Stimulated activated CD4-positive, alpha-beta T cell treated with anti-CD3 and anti-CD28 coated beads, Interleukin-4, amount 100 ng/mL, for 4 hours (primary cell): ENCODE results near the gene IPO8.

Experiments used
- DNase-seq, 2 experiments: peaks; one replicate each; pipeline ENCODE4 v3.0.0-alpha.2; 2020

IPO8 gene

GRCh38 chr12:30695199-30696102 lies at the start of gene IPO8:
Gene IPO8 (minus strand): TSS chr12:30695869. CDS start chr12:30695647, 222 bp downstream.
- peak; percentile 82 to 89 for DNase-seq

GRCh38 chr12:30744321-30744720 lies 48.7 kb upstream of the IPO8 start:
- no peak for DNase-seq

DNA sequence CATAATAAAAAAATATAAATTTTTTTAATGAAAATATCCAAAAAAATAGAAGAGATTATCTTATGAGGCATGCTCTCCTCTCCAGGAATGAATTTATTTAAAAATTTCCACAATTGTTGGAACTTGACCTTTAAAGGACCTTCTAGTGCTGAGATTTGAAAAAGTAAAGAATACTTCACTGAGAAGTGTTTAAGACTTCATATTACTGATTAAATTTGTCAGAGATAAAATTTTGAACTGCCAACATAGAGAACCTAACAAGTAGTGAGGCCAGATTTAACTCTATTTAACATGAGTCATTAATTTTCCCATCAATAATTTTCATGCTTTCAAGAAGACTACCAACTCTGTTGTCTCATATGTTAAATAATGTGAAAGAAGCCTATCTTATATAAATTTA lies 44.6 kb upstream of the IPO8 start:
- DNase-seq: no peak

DNA sequence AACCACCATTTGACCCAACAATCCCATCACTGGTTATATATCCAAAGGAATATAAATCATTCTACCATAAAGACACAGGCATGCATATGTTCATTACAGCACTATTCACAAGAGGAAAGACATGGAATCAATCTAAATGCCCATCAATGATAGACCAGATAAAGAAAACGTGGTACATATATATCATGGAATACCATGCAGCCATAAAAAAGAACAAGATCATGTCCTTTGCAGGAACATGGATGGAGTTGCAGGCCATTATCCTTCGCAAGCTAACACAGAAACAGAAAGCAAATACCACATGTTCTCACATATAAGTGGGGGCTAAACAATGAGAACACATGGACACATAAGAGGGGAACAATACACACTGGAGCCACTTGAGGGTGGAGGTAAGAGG lies 43.4 kb upstream of the IPO8 start:
- no peak for DNase-seq

DNA sequence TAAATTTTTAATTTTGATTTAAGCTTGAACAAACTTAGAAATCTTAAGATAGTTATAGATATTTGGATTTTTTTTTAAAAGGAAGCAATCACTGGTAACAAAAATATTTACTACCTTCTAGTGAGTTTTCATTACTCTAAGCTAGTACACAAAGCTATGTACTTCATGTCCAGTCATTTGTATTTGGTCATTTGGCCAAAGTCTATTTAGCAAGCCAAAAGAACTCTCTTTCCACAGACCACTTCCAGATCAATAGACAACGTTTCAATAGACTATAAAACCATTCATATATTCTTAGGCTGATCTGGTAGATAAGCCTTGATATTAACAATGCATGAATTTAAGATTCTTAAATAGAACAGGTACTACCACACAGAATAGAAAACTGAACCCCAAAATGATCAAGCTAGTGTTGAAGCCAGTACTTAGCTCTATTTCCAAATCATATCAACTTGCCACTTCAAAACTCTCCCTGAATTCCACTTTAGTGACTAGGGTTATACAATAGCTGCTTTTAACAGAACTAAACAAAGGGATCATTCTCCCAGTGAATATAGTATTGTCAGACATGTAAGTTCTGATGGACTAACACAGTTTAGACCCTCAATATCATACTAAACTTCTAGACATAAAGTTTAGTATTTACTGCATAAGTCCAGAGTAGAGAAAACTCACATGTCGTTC lies 37.4 kb upstream of the IPO8 start:
- DNase-seq: no peak

DNA sequence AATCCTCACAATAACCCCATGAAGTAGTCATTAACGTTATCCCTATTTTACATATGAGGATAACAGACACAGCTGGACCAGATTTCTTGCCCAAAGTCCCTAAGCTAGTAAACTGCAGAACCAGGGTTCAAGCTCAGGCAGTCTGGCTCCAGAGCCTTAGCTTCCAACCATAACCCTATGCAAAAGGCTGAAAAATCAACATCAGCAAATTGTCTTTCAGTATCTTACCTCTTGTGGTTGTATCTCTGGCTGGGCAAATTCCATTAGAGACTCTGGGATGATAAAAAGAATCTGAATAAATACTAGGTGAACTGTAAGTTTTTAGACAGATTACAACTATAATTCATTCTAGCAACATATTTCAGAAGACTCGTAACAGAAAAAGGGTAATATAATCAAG lies 34.3 kb upstream of the IPO8 start:
- no peak for DNase-seq

DNA sequence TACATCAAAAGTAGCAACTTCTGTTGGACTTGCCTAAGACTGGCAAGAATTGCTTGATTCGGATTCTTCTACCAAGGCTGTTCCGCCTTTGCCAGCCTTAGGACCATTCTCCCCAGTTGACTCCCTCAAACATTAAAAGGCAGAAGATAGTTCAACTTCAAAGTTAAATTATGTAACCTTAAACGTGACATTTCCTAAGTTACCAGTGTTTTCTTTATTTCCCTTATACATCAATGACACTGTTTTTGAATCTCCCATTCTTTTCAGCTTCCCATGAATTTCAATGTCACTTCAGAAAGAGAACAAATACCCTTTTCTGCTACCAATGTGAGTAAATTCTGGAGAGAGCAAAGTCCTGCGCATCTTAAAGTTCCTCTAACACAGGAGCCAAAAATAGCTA lies 33.9 kb upstream of the IPO8 start:
- DNase-seq: no peak

DNA sequence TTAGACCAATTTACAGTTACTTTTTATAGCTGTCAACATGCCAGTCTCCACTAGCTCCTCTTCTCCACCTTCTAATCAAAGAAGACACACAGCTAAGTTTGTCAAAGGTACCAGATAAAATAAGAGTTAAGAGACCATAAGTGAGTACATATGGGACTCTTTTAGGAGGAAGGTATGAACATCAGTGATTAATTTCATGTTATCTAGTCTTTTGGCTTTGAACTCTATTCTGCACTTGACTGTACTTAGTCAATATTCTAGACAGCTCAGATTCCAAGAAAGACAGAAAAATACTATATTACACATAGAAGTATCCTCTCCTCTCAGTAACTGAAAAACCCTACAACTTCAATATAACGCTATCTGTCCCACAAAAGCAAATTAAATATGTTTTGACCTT lies 31.0 kb upstream of the IPO8 start:
- no peak for DNase-seq

DNA sequence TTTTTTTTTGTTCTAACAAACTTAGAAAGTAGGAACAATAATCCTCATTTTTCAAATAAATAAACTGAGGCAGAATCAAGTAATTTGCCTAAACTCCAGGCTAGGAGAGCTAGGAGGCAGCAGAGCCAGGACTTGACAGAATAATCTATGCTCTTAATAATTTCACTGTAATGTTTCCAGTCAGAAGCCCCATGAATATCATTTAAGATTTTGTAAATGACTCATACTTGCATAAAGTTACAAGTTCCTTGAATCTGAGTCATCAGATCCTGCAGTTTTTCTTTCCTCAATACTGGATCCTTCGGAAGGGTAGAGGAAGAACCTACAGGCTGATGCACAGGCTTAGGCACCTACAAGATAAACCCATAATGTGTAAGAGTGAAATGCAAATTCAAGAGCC lies 30.1 kb upstream of the IPO8 start:
- DNase-seq: no peak

GRCh38 chr12:30719060-30719459 lies 23.4 kb upstream of the IPO8 start:
- no peak for DNase-seq

- DNase-seq: no peak
These were observed 12.1 kb upstream of the IPO8 start for GRCh38 chr12:30707613-30708342.

- DNase-seq: no peak
These were observed 10.8 kb upstream of the IPO8 start for GRCh38 chr12:30706476-30706875.

DNA sequence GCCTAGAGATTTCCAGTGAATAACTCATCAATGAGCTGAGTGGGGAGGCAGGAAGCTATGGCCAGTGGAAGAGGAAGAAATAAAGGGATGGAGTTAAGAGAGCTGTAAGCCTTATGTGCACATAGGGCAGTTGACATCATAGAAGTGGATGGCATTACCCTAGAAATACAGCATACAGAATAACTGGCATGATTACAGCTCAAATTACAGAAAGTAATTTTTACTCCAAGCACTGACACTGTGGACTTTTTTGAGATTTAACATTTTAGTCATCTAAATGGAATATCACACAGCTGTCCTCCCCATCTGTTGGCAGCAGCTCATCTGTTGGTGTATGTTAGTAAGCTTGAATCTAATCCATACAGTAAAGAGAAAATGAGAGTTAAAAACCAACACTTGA lies 5.4 kb upstream of the IPO8 start:
- DNase-seq: no peak

DNA sequence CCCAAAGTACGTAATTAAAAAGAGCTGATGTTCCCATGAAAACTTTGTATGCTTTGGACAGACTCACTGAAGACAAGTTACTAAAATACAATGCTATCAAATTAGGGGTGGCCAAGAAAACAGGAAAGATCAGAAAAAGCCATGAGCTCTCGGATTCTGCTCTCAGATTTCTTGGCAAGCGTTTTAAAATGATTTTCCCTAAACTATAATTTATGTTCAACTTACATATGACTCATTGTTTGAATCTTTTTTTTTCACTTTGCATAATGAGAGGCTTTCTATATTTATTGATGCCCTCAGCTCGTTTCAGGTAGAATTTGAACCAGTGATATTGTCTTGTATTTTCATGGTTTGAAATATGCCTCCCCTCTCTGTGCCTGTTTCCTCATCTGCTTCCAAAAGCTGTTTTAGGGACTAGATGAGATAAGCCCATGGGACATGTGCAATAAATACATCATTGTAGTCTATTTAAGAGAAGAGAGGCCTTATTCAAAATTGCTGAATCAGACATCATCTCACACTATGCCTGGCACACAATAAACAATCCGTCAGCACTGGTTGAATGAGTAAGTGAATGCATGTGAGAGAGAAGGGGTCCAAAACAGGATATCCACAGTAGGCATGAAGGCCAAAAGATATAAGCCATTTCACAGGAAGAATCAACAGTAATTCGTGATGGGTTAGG lies 4.7 kb upstream of the IPO8 start:
- no peak for DNase-seq

- DNase-seq: no peak
These were observed 2.7 kb upstream of the IPO8 start for GRCh38 chr12:30698346-30698745.

DNA sequence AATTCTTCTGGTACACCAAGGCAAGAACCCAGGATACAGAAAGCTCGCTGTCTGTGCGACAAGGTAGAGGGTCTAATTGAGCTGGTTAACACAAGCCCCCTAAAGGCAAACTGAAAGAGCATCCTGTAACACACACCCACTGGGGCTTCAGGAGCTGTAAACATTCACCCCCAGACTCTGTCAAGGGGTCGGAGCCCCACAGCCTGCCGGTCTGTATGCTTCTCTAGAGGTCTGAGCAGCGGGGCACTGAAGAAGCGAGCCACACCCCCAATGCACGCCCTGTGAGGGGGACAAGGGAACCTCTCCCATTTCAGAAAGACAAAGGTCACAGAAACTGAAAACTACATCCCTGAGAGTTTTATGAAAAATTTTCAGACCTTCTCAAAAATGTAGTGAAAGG lies 1.3 kb upstream of the IPO8 start:
- no peak for DNase-seq

- DNase-seq: no peak
These were observed 817 bp upstream of the IPO8 start for GRCh38 chr12:30696486-30696885.

DNA sequence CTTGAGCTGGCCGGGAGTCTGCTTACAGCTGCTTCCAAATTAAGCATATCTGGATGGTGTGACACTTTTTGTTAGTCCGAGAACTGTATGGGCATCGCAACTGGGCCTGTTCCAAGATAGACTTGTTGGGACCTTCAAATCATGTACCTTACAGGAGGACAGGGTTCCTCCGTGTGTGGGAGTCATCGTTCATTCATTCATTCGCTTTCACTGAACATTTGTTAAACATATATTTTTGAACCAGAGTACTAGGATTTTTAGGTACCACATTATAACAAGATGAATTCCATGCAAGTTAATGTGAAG lies 387 bp upstream of the IPO8 start:
- no peak for DNase-seq

- no peak for DNase-seq
These were observed 1.1 kb downstream of the IPO8 start for GRCh38 chr12:30694412-30695198.

- no peak for DNase-seq
These were observed 3.2 kb downstream of the IPO8 start for GRCh38 chr12:30692470-30692869.

DNA sequence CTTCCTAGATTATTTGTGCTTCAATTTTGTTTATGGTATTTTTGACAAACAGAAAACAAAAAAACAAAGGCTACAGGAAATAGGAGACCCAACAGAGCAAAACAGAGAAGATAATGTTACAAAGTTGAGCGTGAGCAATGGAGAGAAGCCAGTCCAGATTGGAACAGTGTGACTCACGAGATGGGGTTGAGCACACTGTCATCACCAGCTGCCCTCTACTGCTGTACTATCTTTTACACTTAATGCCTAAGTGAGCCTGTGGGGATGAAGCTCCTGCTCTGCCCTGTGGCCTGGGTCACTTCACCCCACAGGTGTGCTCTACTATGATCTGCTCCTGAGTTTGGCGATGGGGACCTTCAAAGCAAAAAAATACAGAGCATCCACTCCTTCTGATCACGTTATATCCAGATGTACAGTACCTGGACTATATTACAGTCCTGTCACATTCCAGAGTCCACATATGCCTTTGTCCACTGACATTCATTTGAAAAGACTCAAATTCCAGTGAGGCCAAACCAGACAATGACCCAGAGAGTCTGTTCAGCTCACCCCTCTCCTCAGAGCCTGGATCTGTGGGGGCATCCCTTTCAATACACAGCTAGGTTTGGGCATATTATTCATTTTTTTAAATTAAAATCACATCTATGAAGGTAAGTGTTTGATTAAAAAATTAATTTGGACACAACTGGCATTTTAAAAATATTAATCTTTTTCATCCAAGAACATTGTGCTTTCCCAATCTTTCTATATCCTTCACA lies 4.4 kb downstream of the IPO8 start:
- DNase-seq: no peak
